Keratinocyte (primary cell): ENCODE measurements around the gene ABI2. TPM values are rescaled to one million over a fixed set of nuclear protein-coding genes. Genes with fewer than 3 reads are reported as not detected.

Experiments
- DNase-seq: peaks from one replicate; pipeline ENCODE4 v3.0.0-alpha.2; 2011; ENCODE audit warnings: low read depth, missing footprints, low spot score
- FAIRE-seq: peaks from 2 replicates; lab custom pipeline; 2011; peaks lifted over from hg19 to GRCh38; lab: Jason Lieb, UNC
- H2AFZ ChIP-seq: 2 replicates; pipeline ENCODE4 v1.6.0; 2012; ENCODE audit warnings: low read length, control low read depth, inconsistent platforms; ENCODE audit not compliant: control insufficient read depth
- H3K27ac ChIP-seq: 2 replicates; pipeline ENCODE4 v1.5.1; 2011; ENCODE audit warnings: low read length; ENCODE audit not compliant: control insufficient read depth, insufficient read depth
- H3K27me3 ChIP-seq: 3 replicates; pipeline ENCODE4 v1.6.0; 2011; ENCODE audit warnings: low read length; ENCODE audit not compliant: control insufficient read depth, insufficient read depth; ENCODE audit errors: extremely low read depth
- H3K36me3 ChIP-seq, 2 experiments: 2 replicates in 1 of 2; 3 replicates in 1 of 2; pipeline ENCODE4 v1.5.1; 2011; ENCODE audit warnings: low read length in 2 of 2, mild to moderate bottlenecking in 1 of 2; ENCODE audit not compliant: control insufficient read depth in 2 of 2, insufficient read depth in 2 of 2; ENCODE audit errors: extremely low read depth in 1 of 2
- H3K4me1 ChIP-seq: 3 replicates; pipeline ENCODE4 v1.5.1; 2011; ENCODE audit warnings: low read length; ENCODE audit not compliant: control insufficient read depth, insufficient read depth; ENCODE audit errors: extremely low read depth
- H3K4me2 ChIP-seq: 3 replicates; pipeline ENCODE4 v1.6.0; 2011; ENCODE audit warnings: low read depth, low read length; ENCODE audit not compliant: control insufficient read depth, insufficient read depth; ENCODE audit errors: extremely low read depth
- H3K4me3 ChIP-seq, 3 experiments: fragments of 200-600 bp in 1 of 3; sonication (generic) in 1 of 3; 2 replicates in 2 of 3; 3 replicates in 1 of 3; pipeline ENCODE4 v1.5.1; 2011 to 2016; ENCODE audit warnings: low read length in 3 of 3, mild to moderate bottlenecking in 3 of 3, control low read depth in 2 of 3, inconsistent platforms in 1 of 3, low read depth in 1 of 3, mixed read lengths in 1 of 3, mixed run types in 1 of 3, moderate library complexity in 1 of 3; ENCODE audit not compliant: control insufficient read depth in 2 of 3, insufficient read depth in 2 of 3; ENCODE audit errors: extremely low read depth in 1 of 3
- H3K79me2 ChIP-seq: 2 replicates; pipeline ENCODE4 v1.6.0; 2012; ENCODE audit warnings: low read length; ENCODE audit not compliant: control insufficient read depth, insufficient read depth
- H3K9ac ChIP-seq: 3 replicates; pipeline ENCODE4 v1.6.0; 2011; ENCODE audit warnings: low read length; ENCODE audit not compliant: control insufficient read depth, insufficient read depth; ENCODE audit errors: extremely low read depth
- H3K9me1 ChIP-seq: 3 replicates; pipeline ENCODE4 v1.6.0; 2011; ENCODE audit warnings: low read length; ENCODE audit not compliant: control insufficient read depth, insufficient read depth; ENCODE audit errors: extremely low read depth
- H3K9me3 ChIP-seq: 2 replicates; pipeline ENCODE4 v1.5.1; 2012; ENCODE audit warnings: low read depth, low read length; ENCODE audit not compliant: control insufficient read depth
- H4K20me1 ChIP-seq: 3 replicates; pipeline ENCODE4 v1.6.0; 2011; ENCODE audit warnings: low read length; ENCODE audit not compliant: control insufficient read depth, insufficient read depth; ENCODE audit errors: extremely low read depth
- CTCF ChIP-seq, 3 experiments: IDR thresholded peaks in 1 of 3; conservative IDR thresholded peaks in 1 of 3; optimal IDR thresholded peaks in 1 of 3; 2 replicates in 2 of 3; 3 replicates in 1 of 3; pipeline versions ENCODE3 to v1.5.1; 2011; ENCODE audit warnings: low read length in 3 of 3, mild to moderate bottlenecking in 3 of 3, moderate library complexity in 2 of 3, control low read depth in 1 of 3, inconsistent platforms in 1 of 3; ENCODE audit not compliant: insufficient read depth in 2 of 3; ENCODE audit errors: extremely low read depth in 1 of 3
- EZH2 ChIP-seq: IDR thresholded peaks from one replicate; pipeline ENCODE4 v1.6.1; 2012; ENCODE audit warnings: inconsistent platforms, mild to moderate bottlenecking, low read length, moderate library complexity
- dilution Hi-C: fragments of 300-500 bp; cut with MboI; formaldehyde crosslinking; loops from one replicate; pipeline ENCODE4 v1.7.0; 2020; ENCODE audit warnings: low sequenced_read_pairs; ENCODE audit not compliant: extremely low pct_ligation_motif_present
- polyA plus RNA-seq, 5 experiments: library from polyadenylated mRNA; depleted of rRNA in 3 of 5; stranded (reverse) in 3 of 5; stranded (forward) in 1 of 5; unstranded in 1 of 5; fragments of >200 nt; gene quantifications; 1 replicate in 1 of 5; 2 replicates in 3 of 5; 3 replicates in 1 of 5; pipeline versions ENCODE4 v1.2.1 to v1.2.3, GENCODE V29; 2011 to 2012; ENCODE audit warnings: missing spikeins in 2 of 5, low read depth in 1 of 5, low replicate concordance in 1 of 5

Gene ABI2
- polyA plus RNA-seq, 1 donor (not counting 4 experiments of a cell fraction or from before 2014, with no cell fraction given) = 12.9 TPM

- Histone ChIP-seq H2AFZ (no peak overlapping the region), H3K9ac (no peak overlapping the region), H3K4me1 (peaks cover 17% of the 10 kb centered on the region), H3K36me3 (no peaks in the 10 kb centered on the region), H3K4me2 (no peak overlapping the region), H3K4me3 (no peak overlapping the region), H3K27ac (no peak overlapping the region), H3K79me2 (peaks cover 16% of the 10 kb centered on the region), H3K9me3 (no peaks in the 10 kb centered on the region), H4K20me1 (no peaks in the 10 kb centered on the region), H3K9me1 (no peaks in the 10 kb centered on the region), H3K27me3 (no peaks in the 10 kb centered on the region)
- TF ChIP-seq CTCF (optimal IDR thresholded peaks at IDR 0.05 in 1 of 3, IDR thresholded peaks at IDR 0.05 in 1 of 3, conservative IDR thresholded peaks at IDR 0.05 in 1 of 3; ENCODE audit: extremely low read depth in 1 of 3, insufficient read depth in 2 of 3, low read length in 3 of 3) (no peak), EZH2 (no peak)
- FAIRE-seq (no peak), DNase-seq (no peak)
- dilution Hi-C loops = no loop called here
These were observed 16.5 kb downstream of the ABI2 start for GRCh38 chr2:203344667-203345066.

- H2AFZ ChIP-seq = no peak overlapping the region
- FAIRE-seq (no peak), DNase-seq (no peak)
- no peak overlapping the region for H3K4me2 ChIP-seq
- dilution Hi-C loops = no loop called here
- TF ChIP-seq CTCF (optimal IDR thresholded peaks at IDR 0.05 in 1 of 3, IDR thresholded peaks at IDR 0.05 in 1 of 3, conservative IDR thresholded peaks at IDR 0.05 in 1 of 3; ENCODE audit: extremely low read depth in 1 of 3, insufficient read depth in 2 of 3, low read length in 3 of 3) = no peak
- TF ChIP-seq EZH2 = no peak
- H3K27ac ChIP-seq = no peak overlapping the region
- no peaks in the 10 kb centered on the region for H3K36me3 ChIP-seq
- peaks cover 22% of the 10 kb centered on the region for H3K79me2 ChIP-seq
- H3K9ac ChIP-seq = no peak overlapping the region
- no peak overlapping the region for H3K4me3 ChIP-seq
- no peaks in the 10 kb centered on the region for H3K27me3 ChIP-seq
- H3K9me3 ChIP-seq = no peaks in the 10 kb centered on the region
- no peaks in the 10 kb centered on the region for H3K9me1 ChIP-seq
- no peaks in the 10 kb centered on the region for H4K20me1 ChIP-seq
- H3K4me1 ChIP-seq = peaks cover 5% of the 10 kb centered on the region
These were observed 18.4 kb downstream of the ABI2 start for GRCh38 chr2:203346612-203347011.
